Ascending aorta (tissue), 2 donors: ENCODE measurements around the gene KLHL28. TPM values are rescaled to one million over a fixed set of nuclear protein-coding genes. Genes with fewer than 3 reads are reported as not detected.

Source experiments
- DNase-seq, 2 donors: peaks; one replicate each; pipeline ENCODE4 v3.0.0-alpha.2; 2019; ENCODE audit warnings: low spot score in 2 of 2
- H3K27ac ChIP-seq, 2 donors: fragments of 200-600 bp; sonication (generic); one replicate each; pipeline ENCODE4 v1.5.1; 2016 to 2017; ENCODE audit warnings: mild to moderate bottlenecking in 1 of 2
- H3K27me3 ChIP-seq: fragments of 200-600 bp; sonication (generic); one replicate; pipeline ENCODE4 v1.5.1; 2017
- H3K36me3 ChIP-seq, 2 donors: fragments of 200-600 bp; sonication (generic); one replicate each; pipeline ENCODE4 v1.5.1; 2016
- H3K4me1 ChIP-seq, 2 donors: fragments of 200-600 bp; sonication (generic); one replicate each; pipeline ENCODE4 v1.5.1; 2016 to 2017; ENCODE audit warnings: mild to moderate bottlenecking in 1 of 2
- H3K4me3 ChIP-seq, 2 donors: fragments of 200-600 bp; sonication (generic); one replicate each; pipeline ENCODE4 v1.5.1; 2016 to 2017; ENCODE audit warnings: mild to moderate bottlenecking in 1 of 2
- H3K9me3 ChIP-seq, 2 donors: fragments of 200-600 bp; sonication (generic); one replicate each; pipeline ENCODE4 v1.5.1; 2016
- CTCF ChIP-seq, 3 experiments: fragments of 200-600 bp in 2 of 3; fragments of 450-650 bp in 1 of 3; sonication (generic) in 2 of 3; IDR thresholded peaks; one replicate each; pipeline ENCODE4 v1.5.1; 2016 to 2019; ENCODE audit warnings: antibody characterized with exemption in 3 of 3, mild to moderate bottlenecking in 1 of 3, moderate library complexity in 1 of 3
- intact Hi-C: fragments of 100-400 bp; cut with DNase I; formaldehyde crosslinking; loops from one replicate; pipeline ENCODE4 v1.15.1; 2023
- total RNA-seq: library from RNA; depleted of rRNA; stranded (reverse); fragments of >200 nt; gene quantifications from one replicate; pipeline ENCODE4 v1.1.0, GENCODE V29; 2016

Gene KLHL28, protein sequence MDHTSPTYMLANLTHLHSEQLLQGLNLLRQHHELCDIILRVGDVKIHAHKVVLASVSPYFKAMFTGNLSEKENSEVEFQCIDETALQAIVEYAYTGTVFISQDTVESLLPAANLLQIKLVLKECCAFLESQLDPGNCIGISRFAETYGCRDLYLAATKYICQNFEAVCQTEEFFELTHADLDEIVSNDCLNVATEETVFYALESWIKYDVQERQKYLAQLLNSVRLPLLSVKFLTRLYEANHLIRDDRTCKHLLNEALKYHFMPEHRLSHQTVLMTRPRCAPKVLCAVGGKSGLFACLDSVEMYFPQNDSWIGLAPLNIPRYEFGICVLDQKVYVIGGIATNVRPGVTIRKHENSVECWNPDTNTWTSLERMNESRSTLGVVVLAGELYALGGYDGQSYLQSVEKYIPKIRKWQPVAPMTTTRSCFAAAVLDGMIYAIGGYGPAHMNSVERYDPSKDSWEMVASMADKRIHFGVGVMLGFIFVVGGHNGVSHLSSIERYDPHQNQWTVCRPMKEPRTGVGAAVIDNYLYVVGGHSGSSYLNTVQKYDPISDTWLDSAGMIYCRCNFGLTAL
- total RNA-seq = 6.1 TPM

- no peak for TF ChIP-seq CTCF (IDR thresholded peaks at IDR 0.05)
- peak; percentile 97 to 100 for DNase-seq
- no peaks in the 10 kb centered on the region for H3K36me3 ChIP-seq
- no peaks in the 10 kb centered on the region for H3K27me3 ChIP-seq
- peak within 1 kb of the TSS; percentile 83 to 96 for H3K4me3 ChIP-seq
- intact Hi-C loops = loop anchor here (1.0 to 5.0 kb wide), 5 partner anchors 49 to 291 kb away; partner anchors contain the start of genes FKBP3, MIS18BP1 and PRPF39
- H3K27ac ChIP-seq = peak within 1 kb of the TSS; percentile 81 to 90
- peaks cover 2 to 22% of the 10 kb centered on the region in 2 donors for H3K4me1 ChIP-seq
- H3K9me3 ChIP-seq = no peaks in the 10 kb centered on the region
Observed at GRCh38 chr14:44961554-44962333, at the start of gene KLHL28, which contains the start of gene TOGARAM1. TSS of gene KLHL28 (minus strand) at chr14:44961947. CDS start at chr14:44945928, 16,019 bp downstream. TSS of gene TOGARAM1 (plus strand) at chr14:44962190. CDS start at chr14:44962422, 232 bp downstream.

- Histone ChIP-seq H3K27ac (no peak overlapping the region), H3K36me3 (peaks cover 10 to 16% of the 10 kb centered on the region in 2 donors), H3K9me3 (no peaks in the 10 kb centered on the region), H3K4me3 (no peak overlapping the region), H3K4me1 (no peaks in the 10 kb centered on the region), H3K27me3 (no peaks in the 10 kb centered on the region)
- intact Hi-C loops = no loop called here
- TF ChIP-seq CTCF (IDR thresholded peaks at IDR 0.05) = no peak
- DNase-seq = no peak
Observed at GRCh38 chr14:45003924-45004323, 42.2 kb upstream of the KLHL28 start.

DNA sequence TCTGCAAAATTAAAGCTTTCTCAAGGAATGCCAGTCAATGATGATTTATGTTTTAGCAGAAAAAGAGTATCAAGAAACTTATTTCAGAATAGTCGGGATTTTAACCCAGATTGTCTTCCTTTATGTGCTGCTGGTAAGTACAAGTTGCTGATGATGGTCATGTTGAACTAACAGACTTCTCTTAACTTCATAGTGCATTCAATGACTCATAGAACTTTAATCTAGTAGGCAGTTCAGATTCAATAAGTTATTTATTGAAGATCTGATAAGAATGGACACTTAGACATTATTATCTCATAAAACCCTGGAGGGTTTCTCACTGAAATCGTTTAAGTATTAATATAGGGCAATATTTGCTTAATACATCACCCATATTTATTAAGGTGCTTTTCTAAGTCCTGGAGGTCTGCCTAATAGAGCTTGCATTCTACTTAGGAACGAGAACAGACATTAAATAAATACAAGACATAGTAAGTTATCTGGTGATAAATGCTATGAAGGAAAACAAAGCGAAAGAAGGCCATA, 34.1 kb upstream of the KLHL28 start:
- no peak overlapping the region for H3K27ac ChIP-seq
- no peak overlapping the region for H3K4me3 ChIP-seq
- H3K27me3 ChIP-seq = no peaks in the 10 kb centered on the region
- DNase-seq = no peak
- no peaks in the 10 kb centered on the region for H3K4me1 ChIP-seq
- H3K36me3 ChIP-seq = peaks cover 0 to 22% of the 10 kb centered on the region in 2 donors
- no peak for TF ChIP-seq CTCF (IDR thresholded peaks at IDR 0.05)
- no peaks in the 10 kb centered on the region for H3K9me3 ChIP-seq
- intact Hi-C loops = no loop called here

DNA sequence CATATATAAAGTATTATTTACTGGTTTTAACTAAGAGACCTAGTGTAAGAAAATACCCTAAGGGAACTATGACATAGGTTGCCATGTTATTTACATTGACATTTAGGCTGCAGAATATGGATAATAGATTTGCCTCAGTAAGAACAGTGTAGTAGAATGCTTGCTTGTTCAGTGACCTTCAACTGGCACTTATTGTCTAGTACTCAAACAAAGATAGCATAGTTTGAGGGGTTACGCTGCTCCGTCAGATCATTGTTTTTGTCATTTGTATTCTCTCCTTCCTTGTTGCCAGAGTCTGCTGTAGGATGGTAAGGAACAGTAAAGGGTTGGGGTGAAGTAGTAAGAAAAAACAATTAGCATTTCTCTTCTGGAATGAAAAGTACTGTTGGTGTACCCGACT, 33.4 kb upstream of the KLHL28 start:
- Histone ChIP-seq H3K4me3 (no peak overlapping the region), H3K27me3 (no peaks in the 10 kb centered on the region), H3K4me1 (no peaks in the 10 kb centered on the region), H3K36me3 (peaks cover 0 to 16% of the 10 kb centered on the region in 2 donors), H3K27ac (no peak overlapping the region), H3K9me3 (no peaks in the 10 kb centered on the region)
- intact Hi-C loops = no loop called here
- DNase-seq = no peak
- no peak for TF ChIP-seq CTCF (IDR thresholded peaks at IDR 0.05)

DNA sequence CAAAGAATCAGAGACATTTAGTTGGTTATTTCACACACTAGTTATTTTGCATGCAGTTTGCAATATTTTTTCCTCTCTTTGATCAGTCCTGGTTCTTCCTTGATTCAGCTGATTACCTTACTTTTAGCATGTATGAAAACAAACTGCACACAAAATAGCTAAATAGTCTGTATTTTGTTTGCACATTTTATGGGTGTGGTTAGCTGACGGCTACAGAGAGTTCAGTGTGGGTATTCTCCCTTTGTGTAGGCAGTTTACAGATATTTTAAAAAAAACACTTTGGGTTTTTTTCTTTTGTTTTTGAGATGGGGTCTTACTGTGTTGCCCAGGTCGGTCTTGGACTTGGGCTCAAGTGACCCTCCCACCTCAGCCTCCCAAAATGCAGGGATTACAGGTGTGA, 28.8 kb upstream of the KLHL28 start:
- no peaks in the 10 kb centered on the region for H3K36me3 ChIP-seq
- DNase-seq = no peak
- no peak overlapping the region for H3K4me3 ChIP-seq
- H3K27me3 ChIP-seq = no peaks in the 10 kb centered on the region
- intact Hi-C loops = no loop called here
- peaks cover 0 to 9% of the 10 kb centered on the region in 2 donors for H3K4me1 ChIP-seq
- H3K27ac ChIP-seq = no peak overlapping the region
- TF ChIP-seq CTCF (IDR thresholded peaks at IDR 0.05) = no peak
- no peaks in the 10 kb centered on the region for H3K9me3 ChIP-seq
